Colonic mucosa (tissue), 4 donors: ENCODE data around the gene KRT32. TPM values are rescaled to one million over a fixed set of nuclear protein-coding genes. Genes with fewer than 3 reads are reported as not detected.

Source experiments
- DNase-seq: peaks from one replicate; pipeline ENCODE4 v3.0.0-alpha.2; 2020
- H3K27ac ChIP-seq: fragments of 200-600 bp; one replicate; pipeline ENCODE4 v1.8.0; 2021
- H3K27me3 ChIP-seq: fragments of 200-600 bp; one replicate; pipeline ENCODE4 v1.8.0; 2021
- H3K36me3 ChIP-seq: fragments of 200-600 bp; one replicate; pipeline ENCODE4 v1.8.0; 2021
- H3K4me1 ChIP-seq: fragments of 200-600 bp; one replicate; pipeline ENCODE4 v1.8.0; 2021; ENCODE audit warnings: mild to moderate bottlenecking
- H3K4me3 ChIP-seq: fragments of 200-600 bp; one replicate; pipeline ENCODE4 v1.8.0; 2021
- H3K9ac ChIP-seq, 2 donors: one replicate each; pipeline ENCODE4 v1.7.0; 2013; ENCODE audit warnings: control low read depth in 2 of 2, low read depth in 2 of 2, low read length in 2 of 2
- H3K9me3 ChIP-seq: fragments of 200-600 bp; one replicate; pipeline ENCODE4 v1.8.0; 2021
- CTCF ChIP-seq: fragments of 200-600 bp; IDR thresholded peaks from one replicate; pipeline ENCODE4 v1.8.0; 2022; ENCODE audit warnings: antibody characterized with exemption, mild to moderate bottlenecking
- intact Hi-C: fragments of 100-400 bp; cut with DNase I; formaldehyde crosslinking; loops from one replicate; pipeline ENCODE4 v1.14.1; 2022
- total RNA-seq, 2 donors: library from RNA; stranded (reverse); fragmentation: NEBNext Ultra II Directional in 1 of 2; extraction: Animal tissue kit (Norgen Biotek cat#: 25700) in 1 of 2; gene quantifications; one replicate each; pipeline ENCODE4 v1.2.1, GENCODE V29; 2021
- donor health status: healthy.
- donor health status: DM: no; HTN: no; CAD: no.
- donor health status: DM: no; HTN: no; CAD: no.

The KRT32 gene
- total RNA-seq, 2 donors from 2014 or later, result not detected

DNA sequence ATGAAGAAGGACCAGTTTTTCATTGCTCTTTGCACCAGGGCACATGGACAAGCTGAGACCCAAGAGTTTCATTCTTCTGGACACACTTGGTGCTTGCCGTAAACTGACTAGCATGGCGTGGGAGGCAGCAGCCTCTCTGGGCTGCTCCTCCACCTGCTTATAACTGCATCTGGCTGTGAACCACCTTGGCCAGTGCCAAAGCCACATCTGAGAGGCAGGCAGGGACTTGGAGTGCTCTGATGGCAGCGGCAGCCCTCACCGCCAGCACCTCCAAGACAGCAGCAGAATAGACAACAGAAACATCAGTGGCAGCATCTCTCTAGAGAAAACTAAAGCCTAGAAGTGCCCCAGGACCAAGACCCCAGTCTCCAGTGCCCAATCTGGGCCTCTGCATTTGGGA, 47.5 kb downstream of the KRT32 start:
- H3K4me1 ChIP-seq, result no peaks in the 10 kb centered on the region
- no peaks in the 10 kb centered on the region for H3K36me3 ChIP-seq
- no peaks in the 10 kb centered on the region for H3K27me3 ChIP-seq

GRCh38 chr17:41418116-41418860, 48.9 kb downstream of the KRT32 start:
- H3K27ac ChIP-seq, result no peak overlapping the region
- no peaks in the 10 kb centered on the region for H3K4me1 ChIP-seq
- no peaks in the 10 kb centered on the region for H3K9me3 ChIP-seq
- intact Hi-C loops, result no loop called here
- no peaks in the 10 kb centered on the region for H3K27me3 ChIP-seq
- H3K9ac ChIP-seq, result no peak overlapping the region
- H3K4me3 ChIP-seq, result no peak overlapping the region
- DNase-seq, result no peak
- no peak for TF ChIP-seq CTCF
- H3K36me3 ChIP-seq, result no peaks in the 10 kb centered on the region

More for the DNA sequence above, 47.5 kb downstream of the KRT32 start:
- Histone ChIP-seq H3K27ac (no peak overlapping the region), H3K9me3 (no peaks in the 10 kb centered on the region), H3K9ac (no peak overlapping the region), H3K4me3 (no peak overlapping the region)
- no peak for DNase-seq
- intact Hi-C loops, result no loop called here
- no peak for TF ChIP-seq CTCF

- Histone ChIP-seq H3K36me3 (no peaks in the 10 kb centered on the region), H3K4me3 (no peak overlapping the region), H3K9ac (no peak overlapping the region), H3K27me3 (no peaks in the 10 kb centered on the region), H3K27ac (no peak overlapping the region), H3K9me3 (no peaks in the 10 kb centered on the region), H3K4me1 (no peaks in the 10 kb centered on the region)
- peak; percentile 33 for TF ChIP-seq CTCF
- intact Hi-C loops, result no loop called here
- DNase-seq, result no peak
These were observed 49.6 kb downstream of the KRT32 start for GRCh38 chr17:41417576-41418015.

DNA sequence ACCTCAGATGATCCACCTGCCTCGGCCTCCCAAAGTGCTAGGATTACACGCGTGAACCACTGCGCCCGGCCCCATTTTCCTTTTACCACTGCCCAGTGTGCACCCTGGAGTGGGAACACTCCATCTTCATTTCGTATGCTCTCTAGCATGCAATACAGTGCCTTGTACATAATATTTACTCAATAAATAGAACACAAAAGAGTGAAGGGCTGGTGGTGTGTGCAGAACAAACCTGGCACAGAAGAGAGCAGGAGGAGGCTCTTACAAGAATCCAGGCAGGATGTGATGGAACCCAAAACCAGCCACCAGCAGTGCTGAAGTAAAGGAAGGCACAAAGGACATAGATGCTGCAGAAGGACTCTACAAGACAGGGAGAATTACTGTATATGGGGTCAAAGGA, 50.1 kb downstream of the KRT32 start:
- H3K27ac ChIP-seq, result no peak overlapping the region
- no peaks in the 10 kb centered on the region for H3K36me3 ChIP-seq
- H3K9ac ChIP-seq, result no peak overlapping the region
- no peak overlapping the region for H3K4me3 ChIP-seq
- H3K27me3 ChIP-seq, result no peaks in the 10 kb centered on the region
- no peak for TF ChIP-seq CTCF
- H3K4me1 ChIP-seq, result no peaks in the 10 kb centered on the region
- no peak for DNase-seq
- no peaks in the 10 kb centered on the region for H3K9me3 ChIP-seq
- intact Hi-C loops, result no loop called here

- Histone ChIP-seq H3K27me3 (no peaks in the 10 kb centered on the region), H3K4me3 (no peak overlapping the region), H3K36me3 (no peaks in the 10 kb centered on the region), H3K9me3 (no peaks in the 10 kb centered on the region), H3K4me1 (no peaks in the 10 kb centered on the region), H3K27ac (no peak overlapping the region), H3K9ac (no peak overlapping the region)
- no peak for TF ChIP-seq CTCF
- DNase-seq, result no peak
- intact Hi-C loops, result no loop called here
These were observed 50.7 kb downstream of the KRT32 start for GRCh38 chr17:41416479-41416878.
